Astrocyte (in vitro differentiated cells and primary cell): ENCODE measurements around the gene KRTAP5-8. TPM values are rescaled to one million over a fixed set of nuclear protein-coding genes. Genes with fewer than 3 reads are reported as not detected.

Experiments
- DNase-seq: peaks from one replicate; pipeline ENCODE4 v3.0.0-alpha.2; 2010; ENCODE audit warnings: low read depth
- FAIRE-seq: peaks from 2 replicates; lab custom pipeline; 2011; peaks lifted over from hg19 to GRCh38; lab: Jason Lieb, UNC
- H2AFZ ChIP-seq: 2 replicates; pipeline ENCODE4 v1.6.0; 2012; ENCODE audit warnings: low read depth, low read length, inconsistent platforms
- H3K27ac ChIP-seq: 2 replicates; pipeline ENCODE4 v1.5.1; 2011; ENCODE audit warnings: low read depth, low read length, inconsistent platforms
- H3K27me3 ChIP-seq: 2 replicates; pipeline ENCODE4 v1.6.0; 2011; ENCODE audit warnings: low read length, inconsistent platforms; ENCODE audit not compliant: insufficient read depth
- H3K36me3 ChIP-seq: 2 replicates; pipeline ENCODE4 v1.5.1; 2011; ENCODE audit warnings: low read length, inconsistent platforms; ENCODE audit not compliant: insufficient read depth
- H3K4me1 ChIP-seq: 2 replicates; pipeline ENCODE4 v1.5.1; 2011; ENCODE audit warnings: low read length, inconsistent platforms; ENCODE audit not compliant: insufficient read depth
- H3K4me2 ChIP-seq: 2 replicates; pipeline ENCODE4 v1.6.0; 2012; ENCODE audit warnings: low read length, inconsistent platforms
- H3K4me3 ChIP-seq: 2 replicates; pipeline ENCODE4 v1.5.1; 2011; ENCODE audit warnings: low read depth, mild to moderate bottlenecking, low read length, inconsistent platforms; ENCODE audit not compliant: insufficient read depth
- H3K79me2 ChIP-seq: 2 replicates; pipeline ENCODE4 v1.6.0; 2012; ENCODE audit warnings: mild to moderate bottlenecking, low read length, inconsistent platforms; ENCODE audit not compliant: insufficient read depth
- H3K9ac ChIP-seq: 2 replicates; pipeline ENCODE4 v1.6.0; 2012; ENCODE audit warnings: mild to moderate bottlenecking, low read length, inconsistent platforms
- H3K9me3 ChIP-seq: 2 replicates; pipeline ENCODE4 v1.5.1; 2012; ENCODE audit warnings: low read depth, mild to moderate bottlenecking, low read length, inconsistent platforms; ENCODE audit not compliant: insufficient read depth
- H4K20me1 ChIP-seq: 2 replicates; pipeline ENCODE4 v1.6.0; 2012; ENCODE audit warnings: low read length, inconsistent platforms; ENCODE audit not compliant: insufficient read depth
- H3K27ac Mint-ChIP-seq: one replicate; pipeline ENCODE4 v1.8.0; 2021; ENCODE audit warnings: mild to moderate bottlenecking, mixed read lengths; ENCODE audit not compliant: unreplicated experiment
- H3K27me3 Mint-ChIP-seq: one replicate; pipeline ENCODE4 v1.8.0; 2021; ENCODE audit warnings: low read depth, mixed read lengths; ENCODE audit not compliant: unreplicated experiment
- H3K36me3 Mint-ChIP-seq: one replicate; pipeline ENCODE4 v1.8.0; 2021; ENCODE audit warnings: low read depth, mixed read lengths; ENCODE audit not compliant: unreplicated experiment
- H3K4me1 Mint-ChIP-seq: one replicate; pipeline ENCODE4 v1.8.0; 2021; ENCODE audit warnings: low read depth, mixed read lengths; ENCODE audit not compliant: unreplicated experiment
- H3K4me3 Mint-ChIP-seq: one replicate; pipeline ENCODE4 v1.8.0; 2021; ENCODE audit warnings: mild to moderate bottlenecking, moderate library complexity, mixed read lengths; ENCODE audit not compliant: unreplicated experiment
- H3K9me3 Mint-ChIP-seq: one replicate; pipeline ENCODE4 v1.8.0; 2021; ENCODE audit warnings: mild to moderate bottlenecking, mixed read lengths; ENCODE audit not compliant: unreplicated experiment
- EZH2 ChIP-seq: IDR thresholded peaks from 2 replicates; pipeline ENCODE4 v1.6.1; 2012; ENCODE audit warnings: mild to moderate bottlenecking, low read length, inconsistent platforms; ENCODE audit not compliant: insufficient read depth
- total RNA-seq: library from RNA; stranded (reverse); gene quantifications from 2 replicates; pipeline ENCODE4 v1.2.1, GENCODE V29; 2021
- TF ChIP-seq, protein P1 (sequence below): IDR thresholded peaks from 2 replicates; pipeline ENCODE4 v1.5.1; 2011; ENCODE audit warnings: low read depth, mild to moderate bottlenecking, inconsistent platforms, low read length, moderate library complexity; ENCODE audit not compliant: insufficient read depth

The KRTAP5-8 gene
- total RNA-seq, 1 donor from 2014 or later = not detected

DNA sequence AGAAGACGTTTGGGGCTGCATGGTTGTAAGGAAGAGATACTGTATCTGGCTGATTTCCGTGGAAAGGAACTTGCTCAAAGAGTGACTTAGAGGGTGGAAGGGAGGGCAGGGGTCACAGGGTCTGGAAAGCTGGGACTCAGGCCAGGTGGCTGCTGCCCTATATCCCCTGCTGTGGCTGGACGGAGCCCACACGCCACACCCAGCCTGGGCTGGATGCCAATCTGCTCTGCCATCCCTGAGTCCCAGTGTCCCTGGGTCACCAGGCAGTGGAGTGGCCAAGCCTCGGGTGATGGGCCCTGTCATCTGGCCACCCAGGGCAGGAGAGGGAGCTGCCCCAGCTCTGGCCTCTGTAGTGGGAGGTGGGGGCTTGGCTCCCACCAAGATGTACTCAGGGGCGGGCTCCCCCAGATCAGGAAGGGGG is 37.2 kb upstream of the KRTAP5-8 start:
- no peak overlapping the region for H3K4me3 Mint-ChIP-seq
- Histone ChIP-seq H3K9ac (no peak overlapping the region), H3K27ac (no peak overlapping the region), H3K9me3 (no peaks in the 10 kb centered on the region), H3K36me3 (peaks cover 12% of the 10 kb centered on the region), H4K20me1 (no peaks in the 10 kb centered on the region), H3K79me2 (no peaks in the 10 kb centered on the region), H3K4me2 (no peak overlapping the region), H2AFZ (no peak overlapping the region), H3K27me3 (no peaks in the 10 kb centered on the region), H3K4me1 (no peaks in the 10 kb centered on the region), H3K4me3 (no peak overlapping the region)
- FAIRE-seq (no peak), DNase-seq (no peak)
- H3K4me1 Mint-ChIP-seq = peaks cover 3% of the 10 kb centered on the region
- peaks cover 37% of the 10 kb centered on the region for H3K36me3 Mint-ChIP-seq
- peaks cover 5% of the 10 kb centered on the region for H3K9me3 Mint-ChIP-seq
- no peak overlapping the region for H3K27ac Mint-ChIP-seq
- TF ChIP-seq, protein P1, sequence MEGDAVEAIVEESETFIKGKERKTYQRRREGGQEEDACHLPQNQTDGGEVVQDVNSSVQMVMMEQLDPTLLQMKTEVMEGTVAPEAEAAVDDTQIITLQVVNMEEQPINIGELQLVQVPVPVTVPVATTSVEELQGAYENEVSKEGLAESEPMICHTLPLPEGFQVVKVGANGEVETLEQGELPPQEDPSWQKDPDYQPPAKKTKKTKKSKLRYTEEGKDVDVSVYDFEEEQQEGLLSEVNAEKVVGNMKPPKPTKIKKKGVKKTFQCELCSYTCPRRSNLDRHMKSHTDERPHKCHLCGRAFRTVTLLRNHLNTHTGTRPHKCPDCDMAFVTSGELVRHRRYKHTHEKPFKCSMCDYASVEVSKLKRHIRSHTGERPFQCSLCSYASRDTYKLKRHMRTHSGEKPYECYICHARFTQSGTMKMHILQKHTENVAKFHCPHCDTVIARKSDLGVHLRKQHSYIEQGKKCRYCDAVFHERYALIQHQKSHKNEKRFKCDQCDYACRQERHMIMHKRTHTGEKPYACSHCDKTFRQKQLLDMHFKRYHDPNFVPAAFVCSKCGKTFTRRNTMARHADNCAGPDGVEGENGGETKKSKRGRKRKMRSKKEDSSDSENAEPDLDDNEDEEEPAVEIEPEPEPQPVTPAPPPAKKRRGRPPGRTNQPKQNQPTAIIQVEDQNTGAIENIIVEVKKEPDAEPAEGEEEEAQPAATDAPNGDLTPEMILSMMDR = no peak
- TF ChIP-seq EZH2 = no peak
- H3K27me3 Mint-ChIP-seq = no peaks in the 10 kb centered on the region

DNA sequence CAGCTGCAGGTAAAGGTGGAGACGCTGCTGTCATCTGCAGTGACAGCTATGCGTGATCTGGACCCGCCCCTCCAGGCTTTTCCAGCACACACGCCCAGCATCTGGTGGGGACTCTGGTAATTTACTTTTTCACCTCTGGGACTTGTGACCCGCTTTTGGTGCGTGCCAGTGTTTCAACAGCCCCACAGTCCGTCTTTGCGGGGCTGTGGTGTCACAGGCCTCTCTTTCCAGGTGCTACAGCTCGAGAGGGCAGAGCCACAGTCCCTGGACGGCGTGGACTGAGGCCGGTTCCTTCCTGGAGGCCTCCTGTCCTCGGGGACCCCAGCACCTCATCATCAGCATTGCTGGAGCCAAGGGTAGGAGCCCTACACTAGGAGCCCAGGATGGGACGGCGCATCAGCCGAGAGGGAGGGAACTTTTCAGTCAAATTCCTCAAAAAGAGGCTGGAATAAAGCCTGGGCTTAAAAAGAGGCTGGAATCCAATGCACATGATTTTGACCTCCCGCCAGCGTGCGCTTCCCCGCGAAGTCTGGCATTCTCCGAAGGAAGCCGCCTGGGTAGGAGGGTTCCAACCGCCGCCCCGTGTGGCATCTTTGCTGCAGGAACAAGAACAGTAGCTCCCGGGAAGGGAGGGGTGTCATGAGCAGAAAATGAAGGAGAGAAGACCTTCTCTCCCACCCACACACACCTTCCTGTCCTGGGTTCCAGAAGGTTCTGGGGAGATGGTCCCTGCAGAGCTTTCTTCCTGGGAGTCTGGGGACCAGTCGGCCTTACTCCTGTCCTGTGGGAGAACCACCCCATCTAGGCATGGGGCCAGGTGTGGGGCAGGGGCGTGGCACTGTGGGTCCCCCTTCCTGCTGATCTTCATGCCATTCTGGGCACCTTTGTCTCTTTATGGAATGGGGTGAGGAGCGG is 36.5 kb upstream of the KRTAP5-8 start:
- Histone ChIP-seq H3K27ac (no peak overlapping the region), H3K27me3 (no peaks in the 10 kb centered on the region), H3K36me3 (peaks cover 12% of the 10 kb centered on the region), H2AFZ (no peak overlapping the region), H3K79me2 (no peaks in the 10 kb centered on the region), H4K20me1 (no peaks in the 10 kb centered on the region), H3K4me2 (no peak overlapping the region), H3K4me3 (no peak overlapping the region), H3K9ac (no peak overlapping the region), H3K9me3 (no peaks in the 10 kb centered on the region), H3K4me1 (no peaks in the 10 kb centered on the region)
- peaks cover 5% of the 10 kb centered on the region for H3K9me3 Mint-ChIP-seq
- H3K27me3 Mint-ChIP-seq = no peaks in the 10 kb centered on the region
- FAIRE-seq (no peak), DNase-seq (no peak)
- H3K27ac Mint-ChIP-seq = no peak overlapping the region
- H3K36me3 Mint-ChIP-seq = peaks cover 39% of the 10 kb centered on the region
- H3K4me3 Mint-ChIP-seq = no peak overlapping the region
- H3K4me1 Mint-ChIP-seq = peaks cover 3% of the 10 kb centered on the region
- TF ChIP-seq, protein P1 = no peak
- TF ChIP-seq EZH2 = no peak

DNA sequence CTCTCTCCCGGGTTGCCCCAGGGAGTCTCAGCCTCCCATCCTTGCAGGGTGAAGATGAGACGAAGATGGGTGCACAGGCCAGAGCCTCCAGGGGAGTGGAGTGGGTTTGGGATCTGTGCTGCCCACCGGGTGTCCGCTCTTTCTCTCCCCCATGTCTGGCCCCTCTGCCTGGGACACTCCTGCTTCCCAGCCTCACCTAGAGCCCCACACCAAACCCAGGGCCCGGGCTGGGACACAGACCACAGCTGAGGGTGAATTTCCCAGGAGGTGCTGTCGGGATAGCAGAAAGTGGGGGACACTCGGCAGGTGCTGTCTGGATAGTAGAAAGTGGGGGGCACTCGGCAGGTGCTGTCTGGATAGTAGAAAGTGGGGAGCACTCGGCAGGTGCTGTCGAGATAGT is 35.8 kb upstream of the KRTAP5-8 start:
- H3K4me3 Mint-ChIP-seq = no peak overlapping the region
- no peaks in the 10 kb centered on the region for H3K27me3 ChIP-seq
- H3K4me1 Mint-ChIP-seq = peaks cover 3% of the 10 kb centered on the region
- H3K9ac ChIP-seq = no peak overlapping the region
- FAIRE-seq (no peak), DNase-seq (no peak)
- peaks cover 9% of the 10 kb centered on the region for H3K9me3 Mint-ChIP-seq
- H4K20me1 ChIP-seq = no peaks in the 10 kb centered on the region
- H3K9me3 ChIP-seq = no peaks in the 10 kb centered on the region
- TF ChIP-seq EZH2 = no peak
- TF ChIP-seq, protein P1 = no peak
- no peak overlapping the region for H3K4me3 ChIP-seq
- H3K27ac Mint-ChIP-seq = no peak overlapping the region
- peaks cover 12% of the 10 kb centered on the region for H3K36me3 ChIP-seq
- no peaks in the 10 kb centered on the region for H3K27me3 Mint-ChIP-seq
- H3K4me1 ChIP-seq = no peaks in the 10 kb centered on the region
- H2AFZ ChIP-seq = no peak overlapping the region
- no peak overlapping the region for H3K27ac ChIP-seq
- H3K79me2 ChIP-seq = no peaks in the 10 kb centered on the region
- no peak overlapping the region for H3K4me2 ChIP-seq
- peaks cover 40% of the 10 kb centered on the region for H3K36me3 Mint-ChIP-seq
